Adrenal gland (tissue), 12 donors: Measurements from ENCODE around the gene TSPAN33. TPM values are rescaled to one million over a fixed set of nuclear protein-coding genes. Genes with fewer than 3 reads are reported as not detected.

Experiments
- DNase-seq, 7 donors: peaks; one replicate each; pipeline ENCODE4 v3.0.0-alpha.2; 2019 to 2020
- H3K27ac ChIP-seq, 5 donors: fragments of 200-600 bp; sonication (generic) in 4 of 5; 1 replicate in 3 of 5; 2 replicates in 2 of 5; pipeline versions ENCODE4 v1.5.1 to v1.8.0; 2016 to 2020; ENCODE audit warnings: mild to moderate bottlenecking in 1 of 5
- H3K27me3 ChIP-seq: fragments of 200-600 bp; 2 replicates; pipeline ENCODE4 v1.8.0; 2021
- H3K36me3 ChIP-seq, 2 donors: fragments of 200-600 bp; replicated peaks in 1 of 2; 1 replicate in 1 of 2; 2 replicates in 1 of 2; pipeline versions ENCODE4 v1.5.1 to v1.8.0; 2018 to 2022
- H3K4me1 ChIP-seq, 2 donors: fragments of 200-600 bp; replicated peaks in 1 of 2; 1 replicate in 1 of 2; 2 replicates in 1 of 2; pipeline versions ENCODE4 v1.5.1 to v1.8.0; 2018 to 2021
- H3K4me3 ChIP-seq, 4 donors: fragments of 200-600 bp; sonication (generic) in 3 of 4; one replicate each; pipeline ENCODE4 v1.5.1; 2016 to 2018
- H3K9me3 ChIP-seq, 3 donors: fragments of 200-600 bp; sonication (generic) in 1 of 3; replicated peaks in 1 of 3; 1 replicate in 2 of 3; 2 replicates in 1 of 3; pipeline versions ENCODE4 v1.5.1 to v1.8.0; 2016 to 2021
- POLR2A ChIP-seq, 2 donors: fragments of 450-650 bp; IDR thresholded peaks; one replicate each; pipeline ENCODE4 v1.6.1; 2017; ENCODE audit warnings: antibody characterized with exemption in 2 of 2, mild to moderate bottlenecking in 2 of 2, moderate library complexity in 1 of 2
- WGBS, 4 donors: extraction: QIAGEN DNeasy Blood & Tissue Kit in 2 of 4; methylation state at CpG; one replicate each; pipeline versions ENCODE4 v1.1.5 to v1.1.7; 2013 to 2017; 5-methylcytosine and 5-hydroxymethylcytosine counted together
- intact Hi-C, 2 donors: fragments of 100-400 bp; cut with DNase I; formaldehyde crosslinking; loops; one replicate each; pipeline versions ENCODE4 v1.14.1 to v1.15.0; 2022 to 2023
- polyA plus RNA-seq, 3 donors: library from polyadenylated mRNA; stranded (reverse); fragments of 200-250 nt in 2 of 3; fragments of 350-450 nt in 1 of 3; fragmentation: Illumina TruSeq in 1 of 3; extraction: RNeasy Lipid Tissue Mini Kit (QIAGEN cat#74804) in 1 of 3; gene quantifications; one replicate each; pipeline ENCODE4 v1.2.3, GENCODE V29; 2013 to 2014
- total RNA-seq, 9 donors: library from RNA; depleted of rRNA in 4 of 9; stranded (reverse); fragments of >200 nt in 4 of 9; fragments of 120-200 nt in 1 of 9; fragmentation: NEBNext Ultra II Directional in 1 of 9; extraction: Animal tissue kit (Norgen Biotek cat#: 25700) in 1 of 9; gene quantifications; one replicate each; pipeline versions ENCODE4 v1.1.0 to v1.2.4, GENCODE V29; 2013 to 2023
- TF ChIP-seq, protein P1 (sequence below), 6 experiments: fragments of 450-650 bp in 4 of 6; fragments of 200-600 bp in 2 of 6; sonication (generic) in 1 of 6; IDR thresholded peaks; 1 replicate in 5 of 6; 2 replicates in 1 of 6; pipeline versions ENCODE4 v1.5.1 to v1.8.0; 2016 to 2021; ENCODE audit warnings: antibody characterized with exemption in 6 of 6, mild to moderate bottlenecking in 2 of 6, moderate library complexity in 1 of 6
- donor health status: healthy with polysubstance abuse.
- donor health status: Bipolar disorder and iron deficiency.
- donor health status: DM: yes; HTN: yes; CAD: no.
- donor health status: DM: no; HTN: no; CAD: no.
- donor health status: DM: no; HTN: no; CAD: no.
- donor health status: DM: yes; HTN: yes; CAD: no.

TSPAN33 gene
- total and polyA plus RNA-seq, 12 donors: 1.8 to 20.0 (median 10.1) TPM

DNA sequence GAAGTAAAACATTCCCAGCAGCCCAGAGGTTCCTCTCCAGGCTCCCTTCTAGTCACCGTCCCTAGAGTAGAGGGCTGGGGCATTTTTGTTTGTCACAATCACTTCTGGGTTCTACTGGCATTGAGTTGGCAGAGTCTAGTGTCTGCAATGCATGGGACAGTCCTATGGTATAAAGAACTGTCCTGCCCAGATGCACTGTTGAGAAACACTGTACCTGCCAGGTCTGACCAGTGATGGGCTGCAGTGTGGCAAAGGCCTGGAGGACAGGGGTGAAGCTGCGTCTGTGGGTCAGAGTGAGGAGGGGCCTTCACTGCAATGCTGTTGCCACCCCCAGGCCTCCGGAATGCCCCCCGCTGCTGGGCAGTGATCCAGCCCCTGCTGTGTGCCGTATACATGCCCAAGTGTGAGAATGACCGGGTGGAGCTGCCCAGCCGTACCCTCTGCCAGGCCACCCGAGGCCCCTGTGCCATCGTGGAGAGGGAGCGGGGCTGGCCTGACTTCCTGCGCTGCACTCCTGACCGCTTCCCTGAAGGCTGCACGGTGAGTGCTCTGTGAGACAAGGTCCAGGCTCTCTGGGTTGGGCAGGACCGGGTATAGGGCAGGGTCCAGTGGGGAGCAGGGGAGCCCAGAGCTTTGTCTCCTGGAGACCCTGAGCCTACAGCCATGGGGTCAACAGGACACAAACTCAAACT is 58.7 kb downstream of the TSPAN33 start:
- no peak overlapping the region for H3K27ac ChIP-seq
- 88 to 91% (median 91%) methylated on average over 11 to 14 of the region's 14 CpGs for WGBS, 4 donors
- no peaks in the 10 kb centered on the region for H3K9me3 ChIP-seq
- no peak overlapping the region for H3K4me3 ChIP-seq
- DNase-seq: no peak
- no peaks in the 10 kb centered on the region for H3K27me3 ChIP-seq
- no peak for TF ChIP-seq POLR2A (IDR thresholded peaks at IDR 0.05)
- TF ChIP-seq, protein P1, sequence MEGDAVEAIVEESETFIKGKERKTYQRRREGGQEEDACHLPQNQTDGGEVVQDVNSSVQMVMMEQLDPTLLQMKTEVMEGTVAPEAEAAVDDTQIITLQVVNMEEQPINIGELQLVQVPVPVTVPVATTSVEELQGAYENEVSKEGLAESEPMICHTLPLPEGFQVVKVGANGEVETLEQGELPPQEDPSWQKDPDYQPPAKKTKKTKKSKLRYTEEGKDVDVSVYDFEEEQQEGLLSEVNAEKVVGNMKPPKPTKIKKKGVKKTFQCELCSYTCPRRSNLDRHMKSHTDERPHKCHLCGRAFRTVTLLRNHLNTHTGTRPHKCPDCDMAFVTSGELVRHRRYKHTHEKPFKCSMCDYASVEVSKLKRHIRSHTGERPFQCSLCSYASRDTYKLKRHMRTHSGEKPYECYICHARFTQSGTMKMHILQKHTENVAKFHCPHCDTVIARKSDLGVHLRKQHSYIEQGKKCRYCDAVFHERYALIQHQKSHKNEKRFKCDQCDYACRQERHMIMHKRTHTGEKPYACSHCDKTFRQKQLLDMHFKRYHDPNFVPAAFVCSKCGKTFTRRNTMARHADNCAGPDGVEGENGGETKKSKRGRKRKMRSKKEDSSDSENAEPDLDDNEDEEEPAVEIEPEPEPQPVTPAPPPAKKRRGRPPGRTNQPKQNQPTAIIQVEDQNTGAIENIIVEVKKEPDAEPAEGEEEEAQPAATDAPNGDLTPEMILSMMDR (IDR thresholded peaks at IDR 0.05): no peak
- H3K36me3 ChIP-seq: no peaks in the 10 kb centered on the region
- H3K4me1 ChIP-seq: no peaks in the 10 kb centered on the region
- intact Hi-C loops: no loop called here

DNA sequence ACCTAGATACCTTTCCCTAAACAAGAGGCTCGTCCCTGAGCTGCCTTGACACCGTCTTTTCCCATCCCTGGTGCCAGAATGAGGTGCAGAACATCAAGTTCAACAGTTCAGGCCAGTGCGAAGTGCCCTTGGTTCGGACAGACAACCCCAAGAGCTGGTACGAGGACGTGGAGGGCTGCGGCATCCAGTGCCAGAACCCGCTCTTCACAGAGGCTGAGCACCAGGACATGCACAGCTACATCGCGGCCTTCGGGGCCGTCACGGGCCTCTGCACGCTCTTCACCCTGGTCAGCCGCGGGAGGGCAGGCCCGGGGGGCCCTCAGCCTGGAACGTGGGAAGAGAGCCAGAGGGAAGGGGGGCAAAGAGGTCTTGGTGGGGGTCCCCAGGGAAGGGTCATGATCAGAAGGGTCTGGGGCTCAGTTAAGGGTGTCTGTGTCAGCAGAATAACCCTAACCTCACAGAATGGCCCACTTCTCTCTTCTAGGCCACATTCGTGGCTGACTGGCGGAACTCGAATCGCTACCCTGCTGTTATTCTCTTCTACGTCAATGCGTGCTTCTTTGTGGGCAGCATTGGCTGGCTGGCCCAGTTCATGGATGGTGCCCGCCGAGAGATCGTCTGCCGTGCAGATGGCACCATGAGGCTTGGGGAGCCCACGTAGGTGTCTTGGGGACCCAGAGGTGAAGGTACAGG is 60.8 kb downstream of the TSPAN33 start:
- no peak for DNase-seq
- H3K27me3 ChIP-seq: no peaks in the 10 kb centered on the region
- H3K4me3 ChIP-seq: no peak overlapping the region
- H3K4me1 ChIP-seq: no peaks in the 10 kb centered on the region
- intact Hi-C loops: loop anchor here in 1 of 2 donors (5.0 kb wide), 1 partner anchor 43 kb away; no protein-coding TSS in a partner anchor
- WGBS, 4 donors: 87 to 91% (median 90%) methylated on average over 17 to 29 of the region's 29 CpGs
- H3K27ac ChIP-seq: no peak overlapping the region
- H3K36me3 ChIP-seq: no peaks in the 10 kb centered on the region
- H3K9me3 ChIP-seq: no peaks in the 10 kb centered on the region
- TF ChIP-seq, protein P1 (IDR thresholded peaks at IDR 0.05): no peak
- TF ChIP-seq POLR2A (IDR thresholded peaks at IDR 0.05): no peak

DNA sequence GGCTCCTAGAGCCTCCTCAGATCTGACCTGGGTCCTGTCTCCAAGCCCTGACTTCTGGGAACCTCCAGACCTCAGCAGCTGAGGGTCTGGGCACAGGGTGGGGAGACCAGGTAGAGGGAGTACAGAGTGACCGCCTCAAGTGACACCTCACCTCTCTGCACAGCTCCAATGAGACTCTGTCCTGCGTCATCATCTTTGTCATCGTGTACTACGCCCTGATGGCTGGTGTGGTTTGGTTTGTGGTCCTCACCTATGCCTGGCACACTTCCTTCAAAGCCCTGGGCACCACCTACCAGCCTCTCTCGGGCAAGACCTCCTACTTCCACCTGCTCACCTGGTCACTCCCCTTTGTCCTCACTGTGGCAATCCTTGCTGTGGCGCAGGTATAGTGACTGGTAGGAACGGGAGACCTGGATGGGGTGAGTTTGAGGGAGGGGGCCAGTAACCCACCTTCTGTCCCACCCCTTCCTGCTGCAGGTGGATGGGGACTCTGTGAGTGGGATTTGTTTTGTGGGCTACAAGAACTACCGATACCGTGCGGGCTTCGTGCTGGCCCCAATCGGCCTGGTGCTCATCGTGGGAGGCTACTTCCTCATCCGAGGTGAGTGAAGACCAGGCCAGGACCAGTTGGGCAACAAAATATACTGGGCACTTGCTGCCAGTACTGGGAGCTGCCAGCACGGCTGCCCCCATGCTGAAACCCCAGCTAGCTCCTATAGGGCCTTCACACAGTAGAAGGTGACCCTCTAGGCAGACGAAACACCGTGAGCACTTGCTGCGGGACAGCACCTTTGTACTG is 61.7 kb downstream of the TSPAN33 start:
- 88 to 94% (median 93%) methylated on average over 12 to 18 of the region's 18 CpGs for WGBS, 4 donors
- no peak for TF ChIP-seq POLR2A (IDR thresholded peaks at IDR 0.05)
- TF ChIP-seq, protein P1 (IDR thresholded peaks at IDR 0.05): no peak
- intact Hi-C loops: loop anchor here in 1 of 2 donors (5.0 kb wide), 1 partner anchor 44 kb away; no protein-coding TSS in a partner anchor
- Histone ChIP-seq H3K27ac (no peak overlapping the region), H3K36me3 (no peaks in the 10 kb centered on the region), H3K4me3 (no peak overlapping the region), H3K9me3 (no peaks in the 10 kb centered on the region), H3K4me1 (no peaks in the 10 kb centered on the region), H3K27me3 (no peaks in the 10 kb centered on the region)
- DNase-seq: no peak

DNA sequence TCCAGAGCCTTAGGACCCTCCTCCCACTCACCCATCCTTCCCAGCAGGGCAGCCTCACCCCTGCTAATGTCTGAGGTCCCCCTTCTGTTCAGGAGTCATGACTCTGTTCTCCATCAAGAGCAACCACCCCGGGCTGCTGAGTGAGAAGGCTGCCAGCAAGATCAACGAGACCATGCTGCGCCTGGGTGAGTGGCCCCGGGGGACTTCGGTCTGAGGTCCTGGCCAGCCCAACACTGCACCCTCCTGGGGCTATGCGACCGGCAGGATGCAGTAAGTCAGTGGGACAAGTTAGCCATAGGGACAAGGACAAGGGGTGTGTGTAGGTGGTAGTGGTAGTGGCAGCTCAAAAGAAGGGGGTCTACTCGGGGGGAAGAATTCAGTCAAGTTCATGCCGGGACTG is 64.2 kb downstream of the TSPAN33 start:
- Histone ChIP-seq H3K4me3 (no peak overlapping the region), H3K27me3 (no peaks in the 10 kb centered on the region), H3K36me3 (no peaks in the 10 kb centered on the region), H3K9me3 (no peaks in the 10 kb centered on the region), H3K27ac (no peak overlapping the region), H3K4me1 (no peaks in the 10 kb centered on the region)
- WGBS, 4 donors: 69 to 85% (median 78%) methylated on average over 4 to 9 of the region's 9 CpGs
- intact Hi-C loops: loop anchor here in 1 of 2 donors (5.0 kb wide), 1 partner anchor 46 kb away; no protein-coding TSS in a partner anchor
- TF ChIP-seq, protein P1 (IDR thresholded peaks at IDR 0.05): no peak
- no peak for TF ChIP-seq POLR2A (IDR thresholded peaks at IDR 0.05)
- no peak for DNase-seq
